Measurements from ENCODE around the gene PRIMA1.

Gene PRIMA1

GRCh38 chr14:93716746-93717667 lies 71.3 kb downstream of the PRIMA1 start:
- Mint-ChIP-seq H3K4me3 (no peak overlapping the region), H3K27ac (no peak overlapping the region), H3K36me3 (no peaks in the 10 kb centered on the region), H3K9me3 (peaks cover 4% of the 10 kb centered on the region), H3K4me1 (no peaks in the 10 kb centered on the region)
- no peak for ATAC-seq
- no peak for DNase-seq (ENCODE audit: low spot score in 2 of 2)

DNA sequence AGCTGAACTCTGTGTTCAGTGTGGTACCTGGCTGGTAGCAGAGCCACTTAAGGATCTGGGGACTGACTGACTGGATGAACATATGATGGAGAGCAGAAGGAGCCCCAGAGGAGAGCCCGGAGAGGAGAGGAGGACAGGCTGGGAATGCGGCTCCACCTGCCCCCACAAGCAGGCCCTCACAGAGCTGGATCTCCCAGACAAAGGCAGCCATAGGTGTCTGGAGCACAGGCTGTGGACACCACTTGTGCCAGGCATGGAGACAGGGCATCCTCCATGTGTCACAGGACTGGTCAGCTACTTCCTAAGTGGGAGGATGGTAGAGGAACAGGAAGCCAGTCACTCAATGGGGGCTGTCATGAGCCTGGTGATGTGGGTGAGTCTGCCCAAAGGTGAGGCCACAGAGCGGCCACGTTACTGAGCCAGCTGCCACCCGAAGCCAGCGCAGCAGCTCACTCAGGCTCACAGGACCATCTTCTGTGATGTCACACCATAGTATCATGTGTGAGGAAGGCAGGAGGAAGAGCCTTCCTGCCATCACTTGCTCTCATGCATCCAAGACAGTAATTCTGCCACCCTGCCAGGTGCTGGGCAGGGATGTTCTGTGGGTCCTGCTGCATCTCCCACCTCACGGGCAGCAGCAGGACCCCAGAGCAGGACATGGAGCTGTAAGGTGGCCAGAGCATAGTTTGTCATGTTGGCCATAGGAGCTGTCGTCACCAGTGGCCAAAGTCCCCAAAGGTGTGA lies 72.1 kb downstream of the PRIMA1 start:
- H3K4me1 Mint-ChIP-seq: no peaks in the 10 kb centered on the region
- no peak for ATAC-seq
- no peak for DNase-seq (ENCODE audit: low spot score in 2 of 2)
- no peaks in the 10 kb centered on the region for H3K36me3 Mint-ChIP-seq
- no peak overlapping the region for H3K27ac Mint-ChIP-seq
- H3K4me3 Mint-ChIP-seq: no peak overlapping the region
- no peaks in the 10 kb centered on the region for H3K9me3 Mint-ChIP-seq

DNA sequence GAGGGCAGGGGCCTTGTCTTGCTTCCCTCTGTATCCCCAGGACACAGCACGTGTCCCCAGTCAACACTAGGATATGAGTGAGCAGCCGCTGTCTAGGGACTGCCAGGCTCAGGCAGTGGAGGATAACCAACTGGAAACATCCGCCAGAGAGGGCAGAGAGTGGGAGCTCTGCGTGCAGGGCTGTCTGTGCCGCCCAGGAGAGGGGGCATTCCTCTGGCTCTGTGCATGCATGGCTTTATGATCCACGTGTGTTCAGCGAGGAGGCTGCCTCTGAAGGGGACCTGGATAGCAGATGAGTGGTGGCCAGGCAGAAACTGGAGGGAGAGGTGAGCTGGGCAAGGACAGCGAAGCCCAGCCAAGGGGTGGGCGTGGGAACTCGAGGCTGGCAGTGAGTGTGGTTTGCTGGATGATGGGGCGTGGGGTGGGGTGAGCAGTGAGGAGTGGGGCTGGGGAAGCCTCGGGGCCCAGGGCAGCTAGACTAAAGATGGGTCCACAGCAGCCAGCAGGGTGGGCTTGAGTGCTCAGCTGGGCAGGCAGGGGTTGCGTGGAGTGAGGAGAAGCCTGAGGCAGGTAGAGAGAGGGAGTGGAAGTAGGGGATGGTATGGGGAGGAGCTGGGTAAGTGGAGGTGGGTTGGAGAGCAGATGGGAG lies 72.9 kb downstream of the PRIMA1 start:
- H3K9me3 Mint-ChIP-seq: no peaks in the 10 kb centered on the region
- no peaks in the 10 kb centered on the region for H3K36me3 Mint-ChIP-seq
- no peak overlapping the region for H3K4me3 Mint-ChIP-seq
- no peak overlapping the region for H3K27ac Mint-ChIP-seq
- DNase-seq (ENCODE audit: low spot score in 2 of 2): no peak
- H3K4me1 Mint-ChIP-seq: no peaks in the 10 kb centered on the region
- no peak for ATAC-seq

- no peak overlapping the region for H3K27ac Mint-ChIP-seq
- H3K9me3 Mint-ChIP-seq: no peaks in the 10 kb centered on the region
- no peaks in the 10 kb centered on the region for H3K36me3 Mint-ChIP-seq
Observed at GRCh38 chr14:93714605-93715004, 73.7 kb downstream of the PRIMA1 start.

DNA sequence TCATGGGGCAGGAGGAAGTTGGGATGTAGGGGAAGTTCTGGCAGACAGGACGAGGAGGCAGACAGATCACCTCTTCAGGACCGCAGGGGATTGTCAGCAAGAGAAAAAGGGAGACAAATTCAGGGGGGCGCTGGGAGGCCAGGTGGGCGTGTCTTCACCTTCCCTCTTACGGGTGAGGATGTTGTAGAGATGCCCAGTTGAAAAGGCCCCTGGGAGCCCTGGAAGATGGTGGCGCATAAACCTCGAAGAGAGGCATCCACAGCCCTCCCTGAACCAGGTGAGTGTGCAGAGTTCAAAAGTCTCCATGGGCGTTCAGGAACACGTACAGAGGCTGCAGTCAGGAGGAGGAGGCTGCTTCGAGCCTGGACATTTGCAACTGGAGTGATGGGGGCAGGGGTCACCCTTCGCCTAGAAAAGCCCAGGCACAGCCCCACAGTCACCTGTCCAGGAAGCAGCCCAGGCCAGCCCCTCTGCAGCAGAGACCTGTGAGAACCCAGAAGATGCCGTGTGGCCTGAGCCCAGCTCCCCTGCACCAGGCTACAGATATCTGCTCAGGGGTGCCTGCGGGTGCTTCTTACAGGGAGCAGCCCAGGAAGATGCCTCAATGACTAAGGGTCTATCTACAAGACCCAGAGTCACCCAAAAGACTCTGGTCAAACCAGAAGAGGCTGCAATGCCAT lies 74.4 kb downstream of the PRIMA1 start:
- Mint-ChIP-seq H3K4me3 (no peak overlapping the region), H3K4me1 (no peaks in the 10 kb centered on the region), H3K27ac (no peak overlapping the region), H3K36me3 (no peaks in the 10 kb centered on the region), H3K9me3 (no peaks in the 10 kb centered on the region)
- ATAC-seq: no peak
- no peak for DNase-seq (ENCODE audit: low spot score in 2 of 2)

More at GRCh38 chr14:93714605-93715004, 73.7 kb downstream of the PRIMA1 start:
- DNase-seq (ENCODE audit: low spot score in 2 of 2) (no peak), ATAC-seq (no peak)
- H3K4me1 Mint-ChIP-seq: no peaks in the 10 kb centered on the region
- no peak overlapping the region for H3K4me3 Mint-ChIP-seq

- ATAC-seq (no peak), DNase-seq (ENCODE audit: low spot score in 2 of 2) (no peak)
- Mint-ChIP-seq H3K4me1 (no peaks in the 10 kb centered on the region), H3K27ac (no peak overlapping the region), H3K36me3 (no peaks in the 10 kb centered on the region), H3K9me3 (no peaks in the 10 kb centered on the region), H3K4me3 (no peak overlapping the region)
Observed at GRCh38 chr14:93712838-93713724, 75.2 kb downstream of the PRIMA1 start.

DNA sequence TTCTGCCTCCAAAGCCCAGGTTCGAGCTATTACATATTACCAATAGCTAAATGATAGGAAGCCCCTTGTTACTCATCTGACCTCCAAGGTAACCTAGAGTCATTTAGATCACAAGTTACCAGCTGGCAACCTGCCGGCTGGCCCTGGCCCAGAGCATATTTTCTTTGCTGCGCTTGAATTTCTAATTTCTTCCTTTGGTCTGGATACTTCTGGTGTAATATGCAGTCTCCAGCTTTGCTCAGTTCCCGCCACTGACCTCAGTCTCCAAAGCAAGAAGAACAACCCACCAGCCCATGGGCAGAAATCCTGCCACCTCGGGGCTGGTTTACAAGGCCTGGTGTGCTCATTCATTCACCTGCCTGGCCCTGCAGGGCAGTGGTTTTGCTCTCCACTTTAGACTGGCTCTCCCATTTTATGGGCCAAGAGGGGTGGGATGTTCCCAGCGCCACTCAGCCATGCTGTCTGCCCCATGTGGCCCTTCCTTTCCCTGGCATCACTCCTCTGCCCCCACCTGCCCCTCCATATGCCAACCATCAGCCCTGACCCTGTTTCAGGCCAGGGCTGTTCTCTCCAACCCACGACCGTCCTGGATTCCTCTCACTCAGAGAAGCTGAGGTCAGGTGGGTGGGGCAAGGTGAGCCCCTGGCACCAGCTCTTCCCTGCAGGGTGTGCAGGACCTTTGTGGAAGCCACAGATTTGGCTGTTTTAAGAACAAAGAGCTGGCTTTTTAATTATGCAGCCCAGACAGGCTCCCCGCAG lies 76.0 kb downstream of the PRIMA1 start:
- ATAC-seq (no peak), DNase-seq (ENCODE audit: low spot score in 2 of 2) (no peak)
- H3K36me3 Mint-ChIP-seq: no peaks in the 10 kb centered on the region
- no peak overlapping the region for H3K4me3 Mint-ChIP-seq
- no peaks in the 10 kb centered on the region for H3K9me3 Mint-ChIP-seq
- H3K27ac Mint-ChIP-seq: no peak overlapping the region
- no peaks in the 10 kb centered on the region for H3K4me1 Mint-ChIP-seq

- Mint-ChIP-seq H3K4me3 (no peak overlapping the region), H3K9me3 (no peaks in the 10 kb centered on the region), H3K36me3 (no peaks in the 10 kb centered on the region), H3K27ac (no peak overlapping the region), H3K4me1 (no peaks in the 10 kb centered on the region)
- DNase-seq (ENCODE audit: low spot score in 2 of 2): no peak
- ATAC-seq: no peak
Observed at GRCh38 chr14:93709249-93709648, 79.0 kb downstream of the PRIMA1 start.

GRCh38 chr14:93708800-93709199 lies 79.5 kb downstream of the PRIMA1 start:
- H3K27ac Mint-ChIP-seq: no peak overlapping the region
- no peaks in the 10 kb centered on the region for H3K4me1 Mint-ChIP-seq
- no peaks in the 10 kb centered on the region for H3K9me3 Mint-ChIP-seq
- peak in 1 of 2 donors; percentile 13 for DNase-seq (ENCODE audit: low spot score in 2 of 2)
- H3K36me3 Mint-ChIP-seq: no peaks in the 10 kb centered on the region
- H3K4me3 Mint-ChIP-seq: no peak overlapping the region
- ATAC-seq: no peak

GRCh38 chr14:93708311-93708734 lies 80.0 kb downstream of the PRIMA1 start:
- H3K27ac Mint-ChIP-seq: no peak overlapping the region
- H3K4me1 Mint-ChIP-seq: no peaks in the 10 kb centered on the region
- ATAC-seq (no peak), DNase-seq (ENCODE audit: low spot score in 2 of 2) (peak in 1 of 2 donors; percentile 12)
- H3K4me3 Mint-ChIP-seq: no peak overlapping the region
- no peaks in the 10 kb centered on the region for H3K36me3 Mint-ChIP-seq
- H3K9me3 Mint-ChIP-seq: no peaks in the 10 kb centered on the region

GRCh38 chr14:93707475-93707874 lies 80.8 kb downstream of the PRIMA1 start:
- Mint-ChIP-seq H3K4me3 (no peak overlapping the region), H3K4me1 (no peaks in the 10 kb centered on the region), H3K36me3 (no peaks in the 10 kb centered on the region), H3K27ac (no peak overlapping the region), H3K9me3 (no peaks in the 10 kb centered on the region)
- DNase-seq (ENCODE audit: low spot score in 2 of 2): no peak
- no peak for ATAC-seq

DNA sequence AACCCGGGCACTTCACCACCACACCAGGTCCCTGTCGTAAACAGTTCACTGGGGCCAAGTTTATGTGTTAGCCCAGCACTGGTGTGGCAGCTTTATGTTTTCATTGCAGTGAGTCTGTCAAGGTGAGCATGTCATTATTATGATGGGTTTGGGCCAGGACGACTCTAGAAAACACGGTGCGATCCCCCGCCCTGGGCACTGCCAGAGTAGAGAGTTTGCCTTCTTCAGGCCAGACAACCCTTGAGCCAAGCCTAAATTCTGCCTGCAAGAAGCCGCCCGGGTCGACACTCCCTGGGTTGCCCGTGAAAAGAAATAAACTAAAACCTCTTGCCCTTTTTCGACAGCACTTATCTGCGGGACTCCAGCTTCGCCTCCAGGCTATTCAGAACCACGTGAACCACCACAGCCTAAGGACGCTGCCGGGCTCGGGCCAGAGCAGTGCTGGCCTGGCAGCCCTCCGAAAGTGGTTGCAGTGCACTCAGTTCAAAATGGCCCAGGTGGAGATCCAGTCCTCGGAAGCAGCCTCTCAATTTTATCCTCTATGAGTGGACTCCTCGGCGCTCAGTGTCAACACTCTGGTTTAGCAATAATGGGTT lies 81.8 kb downstream of the PRIMA1 start:
- peak in 1 of 2 donors; percentile 17 for DNase-seq (ENCODE audit: low spot score in 2 of 2)
- H3K4me1 Mint-ChIP-seq: no peaks in the 10 kb centered on the region
- no peak overlapping the region for H3K27ac Mint-ChIP-seq

DNA sequence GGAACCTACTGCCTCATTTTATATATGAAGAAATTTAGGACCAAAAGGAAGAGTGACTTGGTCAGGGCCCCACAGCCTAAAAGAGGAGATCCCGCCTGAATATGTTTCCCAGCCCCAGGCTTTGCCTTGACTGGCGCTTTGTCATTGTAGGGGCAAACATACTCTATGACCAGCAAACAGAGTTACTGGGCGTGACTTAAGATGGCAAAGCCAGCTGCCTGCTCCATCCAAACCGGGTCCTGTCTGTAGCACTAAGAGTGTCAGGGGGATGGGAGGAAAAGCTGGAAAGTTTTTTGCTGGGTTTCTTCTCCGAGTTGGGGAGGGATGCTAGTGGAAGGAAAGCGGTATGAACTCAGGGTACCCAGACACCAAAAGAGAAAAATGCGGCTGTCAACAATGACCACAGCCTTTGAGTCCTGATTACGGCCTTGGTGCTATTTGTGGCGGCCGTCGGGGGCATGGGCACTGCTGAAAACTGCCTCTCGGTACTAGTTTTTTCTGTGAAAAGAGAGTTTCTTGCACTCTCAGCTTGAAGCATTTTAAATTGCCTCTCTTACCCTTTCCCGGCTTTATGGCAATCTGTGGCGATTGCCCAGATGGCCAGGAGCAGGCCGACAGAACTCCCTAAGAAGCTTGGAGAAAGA lies 82.7 kb downstream of the PRIMA1 start:
- no peaks in the 10 kb centered on the region for H3K4me1 Mint-ChIP-seq
- no peaks in the 10 kb centered on the region for H3K36me3 Mint-ChIP-seq
- H3K9me3 Mint-ChIP-seq: no peaks in the 10 kb centered on the region
- no peak overlapping the region for H3K4me3 Mint-ChIP-seq
- DNase-seq (ENCODE audit: low spot score in 2 of 2) (peak in 1 of 2 donors; percentile 28), ATAC-seq (no peak)
- no peak overlapping the region for H3K27ac Mint-ChIP-seq

More for the DNA sequence above, 81.8 kb downstream of the PRIMA1 start:
- Mint-ChIP-seq H3K36me3 (no peaks in the 10 kb centered on the region), H3K4me3 (no peak overlapping the region), H3K9me3 (no peaks in the 10 kb centered on the region)
- no peak for ATAC-seq
